Testis (tissue), 2 donors: Measurements from ENCODE around the gene SLC6A18.

ENCODE experiments used
- CTCF ChIP-seq, 3 experiments: fragments of 450-650 bp in 2 of 3; fragments of 200-600 bp in 1 of 3; sonication (generic) in 1 of 3; IDR thresholded peaks; one replicate each; pipeline ENCODE4 v1.5.1; 2016 to 2019; ENCODE audit warnings: antibody characterized with exemption in 3 of 3, mild to moderate bottlenecking in 2 of 3, moderate library complexity in 1 of 3
- POLR2A ChIP-seq: fragments of 450-650 bp; IDR thresholded peaks from one replicate; pipeline ENCODE4 v1.6.1; 2017; ENCODE audit warnings: antibody characterized with exemption, mild to moderate bottlenecking, moderate library complexity

GRCh38 chr5:1213508-1214162 is 11.5 kb upstream of the SLC6A18 start:
- TF ChIP-seq POLR2A (no peak), CTCF (IDR thresholded peaks at IDR 0.05) (no peak)
